Epithelial cell of prostate (primary cell): ENCODE measurements around the gene UBE2J2.
A peak's percentile ranks its signal among the peaks of the same experiment; 100 is the strongest.

Experiments used
- DNase-seq: peaks from one replicate; pipeline ENCODE4 v3.0.0-alpha.2; 2011; ENCODE audit warnings: low read depth, low spot score
- H3K27ac ChIP-seq: fragments of 450-650 bp; 2 replicates; pipeline ENCODE4 v1.5.1; 2017; ENCODE audit warnings: mild to moderate bottlenecking

Gene UBE2J2

DNA sequence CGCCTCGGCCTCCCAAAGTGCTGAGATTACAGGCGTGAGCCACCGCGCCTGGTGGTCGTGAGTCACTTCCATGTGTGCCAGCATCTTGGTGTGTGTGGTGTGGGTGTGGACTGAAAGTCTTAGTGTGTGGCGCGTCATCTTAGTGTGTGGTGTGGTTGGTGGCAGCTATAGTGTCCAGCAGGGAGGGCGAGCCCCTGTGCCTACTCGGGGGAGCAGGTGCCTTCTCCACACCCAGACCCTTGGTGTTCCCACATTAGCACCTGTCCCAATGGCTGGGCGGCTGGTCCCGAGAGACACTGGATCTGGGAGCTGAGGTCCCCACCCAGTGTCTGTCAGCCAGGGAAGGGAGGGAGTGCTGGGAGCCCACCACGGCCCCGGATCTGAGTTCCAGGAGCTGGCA is 9.3 kb upstream of the UBE2J2 start:
- peak overlapping the region; percentile 60 for H3K27ac ChIP-seq
- DNase-seq, result no peak

DNA sequence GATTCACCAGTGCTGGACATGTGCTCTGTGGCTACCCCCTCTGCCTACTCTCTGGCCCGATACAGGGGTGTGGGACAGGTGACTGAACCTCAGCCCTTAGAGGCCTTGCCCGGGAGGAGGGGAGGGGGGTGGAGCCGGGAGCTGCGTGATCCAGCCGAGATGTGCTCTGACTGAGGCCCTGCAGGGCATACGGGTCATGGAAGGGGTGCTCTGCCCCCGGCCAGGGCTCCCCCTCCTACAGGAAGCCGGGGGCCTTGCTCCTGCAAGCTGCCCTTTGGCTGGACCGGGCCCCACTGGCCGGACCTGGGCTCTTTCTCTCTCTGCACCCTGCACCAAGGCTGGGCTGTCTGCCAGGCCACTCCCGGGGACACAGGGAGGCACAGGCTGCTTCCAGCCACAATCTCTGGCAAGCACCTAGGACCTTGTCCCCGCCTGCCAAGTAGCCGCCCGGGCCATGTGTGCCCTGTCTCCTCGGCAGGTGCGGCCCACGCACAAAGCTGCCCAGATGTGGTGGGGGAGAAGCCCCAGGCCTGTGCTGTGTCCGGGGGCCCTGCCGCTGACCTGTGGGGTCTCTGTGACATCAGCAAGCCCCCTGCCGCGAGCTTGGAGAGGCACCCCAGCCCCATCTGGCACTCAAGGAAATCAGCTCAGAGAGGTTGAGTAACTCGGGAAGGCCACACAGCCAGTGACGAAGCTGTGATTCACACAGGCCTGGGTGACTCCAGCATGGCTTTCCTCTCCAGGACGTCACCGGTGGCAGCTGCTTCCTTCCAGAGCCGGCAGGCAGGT is 8.1 kb upstream of the UBE2J2 start:
- H3K27ac ChIP-seq, result peak overlapping the region; percentile 60
- DNase-seq, result no peak

DNA sequence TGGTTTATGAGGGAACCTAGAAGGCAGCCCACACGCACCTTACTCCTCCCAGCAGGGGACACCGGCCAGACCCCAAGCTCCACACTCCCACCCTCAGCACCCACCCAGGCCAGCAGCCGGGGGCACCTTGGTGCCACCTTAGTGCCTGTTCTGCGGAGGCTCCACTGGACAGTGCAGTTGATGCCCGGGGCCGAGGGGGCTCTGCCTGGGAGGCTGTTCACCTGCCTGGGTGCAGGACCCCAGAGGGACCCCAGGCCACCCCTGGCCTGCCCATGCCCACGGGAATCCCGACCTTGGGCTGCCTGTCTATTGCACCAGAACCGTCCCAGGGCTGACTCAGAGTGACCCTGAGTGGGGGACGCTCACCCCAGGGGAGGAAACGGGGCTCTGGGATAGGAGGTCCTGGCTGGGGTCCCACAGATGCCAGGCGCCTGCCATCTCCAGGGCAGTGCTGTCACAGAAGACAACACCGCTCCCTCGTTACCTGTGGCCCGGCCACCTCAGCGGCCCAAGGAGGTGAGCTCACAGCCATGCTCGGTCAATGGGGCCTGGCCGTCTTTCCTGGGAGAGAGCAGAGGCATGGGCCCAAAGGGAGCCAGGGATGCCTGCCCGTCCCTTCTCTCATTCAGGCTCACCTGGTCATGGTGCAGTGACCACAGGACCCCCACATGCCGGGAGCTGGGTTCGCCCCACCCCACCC is 7.3 kb upstream of the UBE2J2 start:
- H3K27ac ChIP-seq, result no peak overlapping the region
- no peak for DNase-seq

DNA sequence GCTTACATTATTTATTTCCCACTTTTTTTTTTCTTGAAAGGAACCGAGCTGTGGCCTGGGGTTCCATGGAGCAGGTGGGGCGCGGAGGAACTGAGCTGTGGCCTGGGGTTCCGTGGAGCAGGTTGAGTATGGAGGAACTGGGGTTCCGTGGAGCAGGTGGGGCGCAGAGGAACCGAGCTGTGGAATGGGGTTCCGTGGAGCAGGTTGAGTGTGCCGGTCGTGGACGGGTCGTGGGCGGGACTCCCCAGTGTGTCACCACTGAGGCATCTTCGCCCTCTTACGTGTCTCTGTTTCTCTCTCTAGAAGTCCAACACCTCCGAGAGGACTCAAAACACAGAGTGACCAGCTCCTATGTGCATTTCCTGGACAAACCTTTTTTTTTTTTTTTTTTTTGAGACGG is 5.4 kb upstream of the UBE2J2 start:
- no peak overlapping the region for H3K27ac ChIP-seq
- DNase-seq, result no peak

DNA sequence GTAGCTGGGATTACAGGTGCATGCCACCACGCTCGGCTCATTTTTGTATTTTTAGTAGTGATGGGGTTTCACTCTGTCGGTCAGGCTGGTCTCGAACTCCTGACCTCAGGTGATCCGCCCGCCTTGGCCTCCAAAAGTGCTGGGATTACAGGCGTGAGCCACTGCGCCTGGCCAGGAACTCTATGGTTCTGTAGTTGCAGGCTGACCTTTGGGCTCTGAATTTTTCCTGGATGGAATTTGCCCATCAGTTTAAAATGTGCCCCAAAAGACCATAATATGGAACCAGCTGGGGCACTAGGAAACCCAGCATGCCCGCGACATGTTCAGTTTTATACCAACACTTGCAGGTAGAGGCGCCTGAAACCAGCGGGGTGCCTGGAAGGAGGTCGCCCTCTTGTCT is 5.0 kb upstream of the UBE2J2 start:
- H3K27ac ChIP-seq, result no peak overlapping the region
- no peak for DNase-seq

DNA sequence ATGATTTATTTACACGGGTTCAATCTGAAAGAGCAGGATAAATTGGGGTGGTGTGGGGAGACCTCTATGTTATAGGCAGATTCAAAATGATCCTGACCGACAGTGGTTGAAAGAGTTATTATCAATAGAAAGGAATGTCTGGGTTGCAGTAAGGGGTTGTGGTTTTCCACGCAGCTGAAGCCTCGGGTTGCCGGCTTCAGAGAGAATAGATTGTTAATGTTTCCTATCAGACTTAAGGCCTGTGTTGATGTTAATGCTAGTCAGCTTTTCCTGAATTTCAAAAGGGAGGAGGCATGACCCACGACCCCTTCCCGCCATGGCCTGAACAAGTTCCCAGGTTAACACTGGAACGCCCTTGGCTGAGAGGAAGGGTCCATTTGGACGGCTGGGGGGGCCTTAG is 2.2 kb upstream of the UBE2J2 start:
- DNase-seq, result no peak
- no peak overlapping the region for H3K27ac ChIP-seq

DNA sequence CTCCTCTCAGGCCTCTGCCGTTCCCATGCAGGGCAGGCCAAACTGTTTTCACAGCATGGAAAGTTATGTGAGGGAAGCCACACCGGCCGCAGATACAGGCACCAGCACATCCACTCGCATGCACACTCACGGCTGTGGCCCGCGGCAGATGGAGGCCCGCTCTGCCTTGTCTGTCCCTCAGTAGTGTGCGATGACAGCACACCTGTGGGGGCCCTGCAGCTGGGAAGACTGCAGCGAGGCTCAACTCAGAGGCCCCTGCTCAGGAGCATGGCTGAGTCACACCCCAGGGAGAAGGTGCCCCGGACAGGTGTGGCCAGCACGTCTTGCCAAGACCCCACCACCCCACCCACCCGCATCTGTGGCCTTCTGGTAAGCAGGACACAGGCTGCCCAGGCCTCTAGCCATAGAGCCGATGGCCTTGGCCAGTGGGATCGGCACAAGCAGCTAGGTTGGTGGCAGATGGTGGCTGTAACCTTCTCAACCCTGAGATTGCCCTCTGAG is 1.3 kb upstream of the UBE2J2 start:
- no peak overlapping the region for H3K27ac ChIP-seq
- no peak for DNase-seq

DNA sequence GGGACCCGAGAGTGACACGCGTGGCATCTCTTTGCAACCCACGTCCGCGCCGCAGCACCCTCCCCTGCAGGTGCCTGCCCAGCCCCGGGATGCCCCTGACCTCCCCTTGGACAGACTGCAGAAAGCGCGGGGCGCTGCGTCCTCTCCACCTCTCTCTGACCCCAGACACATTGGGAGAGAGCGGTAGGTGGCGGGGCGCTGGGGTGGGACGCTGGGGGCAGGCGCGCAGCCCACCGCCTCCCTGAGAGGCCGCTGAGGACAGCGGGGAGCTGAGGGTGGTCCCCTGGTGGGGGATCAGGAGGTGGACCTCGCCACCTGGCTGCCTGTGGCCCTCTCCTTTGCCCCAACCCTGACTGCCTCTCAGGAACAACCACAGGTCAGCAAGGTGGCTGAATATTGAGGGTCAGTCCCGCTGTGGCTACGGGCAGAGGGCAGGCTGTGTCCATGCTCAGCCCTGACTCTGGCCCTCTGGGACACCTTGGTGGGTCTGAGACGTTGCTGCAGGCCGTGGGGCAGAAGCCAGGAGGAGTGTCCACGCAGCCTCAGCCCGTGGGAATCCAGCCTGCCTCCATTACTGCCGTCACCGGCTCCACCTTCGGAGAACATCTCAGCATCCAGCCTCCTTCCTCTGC is 761 bp upstream of the UBE2J2 start:
- no peak overlapping the region for H3K27ac ChIP-seq
- DNase-seq, result no peak

DNA sequence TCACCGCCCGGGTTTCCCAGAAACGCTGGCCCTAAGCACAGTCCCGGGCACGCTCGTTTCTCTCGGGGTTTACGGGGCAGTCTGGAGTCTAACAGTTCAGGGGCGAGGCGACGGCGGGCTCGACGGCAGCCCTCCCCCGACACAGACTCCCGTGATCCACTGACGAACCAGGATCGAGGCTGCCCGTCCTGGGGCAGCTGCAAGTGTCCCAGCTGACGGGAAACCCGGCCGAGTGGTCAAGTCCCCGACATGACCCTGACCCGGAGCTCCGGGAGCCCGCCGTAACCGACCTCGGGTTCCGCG is 494 bp downstream of the UBE2J2 start:
- no peak for DNase-seq
- H3K27ac ChIP-seq, result peak overlapping the region; percentile 84

DNA sequence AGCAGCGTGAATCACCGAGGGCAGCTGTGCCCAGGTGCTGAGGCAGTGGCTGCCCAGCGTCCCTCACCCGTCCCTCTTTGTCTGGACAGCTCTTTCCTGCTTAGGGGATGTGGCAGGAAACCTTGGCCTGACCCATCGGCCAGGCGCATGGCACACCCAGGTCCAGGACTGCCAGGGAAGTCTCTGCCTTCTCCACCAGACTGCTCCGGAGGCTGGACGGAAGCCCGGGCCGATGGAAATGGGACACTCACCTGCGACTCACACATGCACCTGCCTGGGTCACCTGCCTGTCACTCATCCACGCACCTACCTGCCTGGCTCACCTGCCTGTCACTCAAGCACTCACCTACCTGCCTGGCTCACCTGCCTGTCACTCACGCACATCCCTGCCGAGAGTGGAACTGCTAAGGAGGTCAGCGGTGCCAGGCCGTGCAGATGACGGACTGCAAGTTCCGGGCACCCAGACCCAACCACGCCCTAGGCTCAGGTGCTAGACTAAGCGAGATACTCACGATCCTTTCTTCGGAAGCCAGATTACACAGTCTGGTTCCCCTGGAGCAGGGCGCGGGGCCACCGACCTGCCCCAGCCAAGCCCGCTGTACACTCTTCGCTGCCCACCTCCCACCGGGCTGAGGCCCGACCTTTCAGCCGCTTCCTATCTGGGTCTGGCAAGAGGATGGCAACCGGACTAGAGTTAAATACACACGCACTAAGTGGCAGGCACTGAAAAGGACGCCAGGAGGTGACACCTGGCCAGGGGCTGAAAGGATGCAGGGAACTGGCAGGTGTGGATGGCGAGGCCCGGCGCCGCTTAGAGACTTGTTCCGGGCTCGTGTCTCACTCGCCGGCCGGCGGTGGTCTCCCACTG is 1.1 kb downstream of the UBE2J2 start:
- DNase-seq, result no peak
- H3K27ac ChIP-seq, result peak overlapping the region; percentile 84

DNA sequence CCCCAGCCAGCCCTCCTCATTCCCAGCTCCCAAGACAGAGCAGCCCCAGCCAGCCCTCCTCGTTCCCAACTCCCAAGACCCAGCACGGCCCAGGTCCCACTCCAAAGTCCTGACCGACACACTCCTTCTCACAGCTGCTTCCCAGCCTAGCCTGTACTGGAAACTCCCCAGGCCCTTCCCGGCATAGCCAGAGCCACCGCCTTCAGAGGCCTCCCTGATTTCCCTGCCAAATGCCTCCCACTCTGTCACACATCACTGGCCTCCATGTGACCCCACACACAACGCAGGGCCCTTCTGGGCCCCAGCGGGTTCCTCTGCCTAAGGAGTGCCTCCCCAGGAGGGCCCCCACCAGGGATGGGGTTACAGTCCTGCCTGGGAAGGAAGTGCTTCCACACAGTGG is 2.8 kb downstream of the UBE2J2 start:
- no peak overlapping the region for H3K27ac ChIP-seq
- DNase-seq, result no peak

DNA sequence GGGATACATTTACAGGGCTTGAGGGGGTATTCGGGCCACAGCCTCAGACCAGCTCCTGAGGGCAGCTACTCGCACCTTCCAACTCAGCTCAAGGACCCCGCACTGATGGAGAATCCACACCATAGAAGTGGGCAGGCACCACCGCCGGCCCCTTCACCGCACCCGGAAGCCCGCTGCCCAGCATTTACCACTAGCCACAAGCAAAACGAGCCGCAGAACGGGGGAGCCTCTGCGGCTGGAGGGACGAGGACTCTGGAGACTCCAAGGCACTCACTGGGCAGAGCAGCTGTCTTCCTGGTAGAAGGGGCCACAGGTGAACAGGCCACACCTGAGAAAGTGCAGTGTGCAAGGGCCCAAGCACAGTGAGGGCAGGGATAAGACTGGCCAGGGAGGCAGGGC is 5.4 kb downstream of the UBE2J2 start:
- no peak overlapping the region for H3K27ac ChIP-seq
- no peak for DNase-seq

DNA sequence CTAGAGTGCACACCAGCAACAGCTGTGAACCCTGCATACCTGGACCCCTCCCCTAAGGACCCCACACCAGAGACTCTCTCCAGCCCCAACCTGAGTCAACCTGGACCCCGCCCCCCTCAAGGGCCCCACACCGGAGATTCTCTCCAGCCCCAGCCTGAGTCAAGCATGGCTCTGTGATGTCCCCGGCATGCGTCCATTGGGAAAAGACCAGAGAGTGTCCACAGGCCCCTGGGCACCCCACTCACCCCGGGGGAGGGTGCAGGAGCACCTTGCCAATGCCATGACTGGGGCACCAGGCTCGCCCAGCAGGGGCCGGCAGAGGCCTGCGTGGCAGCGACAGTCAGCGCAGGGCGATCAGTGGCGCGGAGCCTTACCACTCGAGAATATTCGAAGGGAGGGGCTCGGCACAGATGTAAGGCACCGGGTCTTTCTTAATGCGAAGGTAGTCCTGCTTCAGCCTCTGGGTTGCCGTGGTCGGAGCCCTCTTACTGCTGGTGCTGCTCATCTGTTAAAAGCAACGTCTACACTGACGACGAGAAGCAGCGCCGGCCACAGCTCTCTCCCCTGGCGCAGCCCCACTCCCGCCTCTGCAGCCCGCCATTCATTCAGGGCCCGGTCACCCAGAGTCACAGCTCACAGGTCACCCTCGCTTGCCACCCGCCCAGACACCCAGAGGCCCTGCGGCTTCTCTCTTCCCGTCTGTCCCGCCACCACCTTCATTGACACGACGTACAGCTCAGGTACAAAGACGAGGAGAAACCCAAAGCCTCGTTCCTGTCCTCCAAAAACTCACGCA is 6.0 kb downstream of the UBE2J2 start:
- H3K27ac ChIP-seq, result no peak overlapping the region
- DNase-seq, result no peak

DNA sequence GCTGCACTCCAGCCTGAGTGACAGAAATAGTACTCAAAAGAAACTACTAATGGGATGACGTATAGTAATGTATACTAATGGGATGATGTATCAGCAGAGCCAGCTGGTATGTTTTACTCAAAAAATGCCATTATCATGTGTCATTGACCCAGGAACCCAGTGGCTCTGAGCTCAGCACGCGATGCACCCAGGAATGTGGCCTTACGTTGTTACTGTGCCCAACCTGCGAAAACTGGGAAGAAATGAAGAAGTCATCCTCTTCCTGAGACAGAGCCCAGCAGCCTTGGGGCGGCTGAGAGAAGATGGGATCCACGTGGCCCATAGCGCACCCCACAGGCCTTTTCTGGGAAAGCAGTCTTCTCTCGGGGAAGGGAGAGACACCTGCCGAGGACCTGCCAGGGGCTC is 8.8 kb downstream of the UBE2J2 start:
- peak overlapping the region; percentile 72 for H3K27ac ChIP-seq

DNA sequence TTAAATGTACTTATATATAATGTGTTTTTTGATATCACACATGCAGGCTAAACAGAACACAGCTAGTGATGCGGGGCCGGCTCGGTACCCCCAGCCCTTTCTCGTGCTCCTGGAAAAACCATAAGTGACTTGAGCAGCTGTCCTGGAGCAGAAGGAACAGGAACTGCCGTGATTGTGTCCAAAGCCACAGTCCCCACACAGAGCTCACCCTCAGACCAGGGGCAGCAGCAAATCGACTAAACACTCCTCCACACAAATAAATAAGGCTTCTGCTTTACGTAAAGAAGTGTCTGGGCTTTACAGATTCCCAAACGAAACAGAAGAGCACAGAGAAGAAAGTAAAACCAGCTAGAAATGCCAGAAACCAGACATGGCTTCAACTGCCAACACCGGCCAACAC is 9.6 kb downstream of the UBE2J2 start:
- H3K27ac ChIP-seq, result peak overlapping the region; percentile 72
- no peak for DNase-seq

More for the DNA sequence above, 8.8 kb downstream of the UBE2J2 start:
- DNase-seq, result no peak

DNA sequence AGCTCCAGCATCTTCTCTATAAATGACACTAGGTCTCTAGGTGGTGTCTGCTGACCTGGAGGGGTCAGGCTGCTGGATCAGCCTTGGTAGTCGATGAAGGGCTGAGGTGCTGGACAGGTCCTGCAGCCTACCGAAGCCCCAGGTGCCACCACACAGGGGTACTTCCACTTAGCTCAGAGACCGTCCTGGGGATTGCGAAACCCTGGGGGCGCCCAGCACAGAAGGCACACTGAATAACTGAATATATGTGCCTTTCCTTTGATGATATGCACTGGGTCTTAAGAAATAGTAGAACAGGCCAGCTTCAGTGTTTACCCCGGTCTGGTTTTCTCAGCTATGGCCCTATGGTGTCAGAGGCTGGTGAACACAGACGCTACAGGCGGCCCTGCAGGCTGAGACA is 10.9 kb downstream of the UBE2J2 start:
- no peak overlapping the region for H3K27ac ChIP-seq
- DNase-seq, result no peak

DNA sequence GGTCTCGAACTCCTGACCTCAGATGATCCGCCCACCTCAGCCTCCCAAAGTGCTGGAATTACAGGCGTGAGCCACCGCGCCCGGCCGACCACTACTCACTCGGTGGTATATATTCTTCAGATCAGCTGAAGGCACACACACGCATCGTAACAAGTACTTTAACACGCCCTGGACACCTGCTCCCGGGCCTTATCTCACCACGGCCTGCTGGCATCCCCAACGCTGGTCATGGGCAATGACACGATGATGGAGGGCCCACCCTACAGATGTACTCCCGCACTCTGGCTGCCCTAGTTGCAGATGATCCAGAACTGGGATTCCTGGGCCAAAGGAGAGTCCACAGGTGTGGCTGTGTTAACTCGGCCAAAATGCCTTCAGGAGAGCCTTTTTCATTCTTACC is 11.6 kb downstream of the UBE2J2 start:
- no peak overlapping the region for H3K27ac ChIP-seq
- DNase-seq, result no peak

DNA sequence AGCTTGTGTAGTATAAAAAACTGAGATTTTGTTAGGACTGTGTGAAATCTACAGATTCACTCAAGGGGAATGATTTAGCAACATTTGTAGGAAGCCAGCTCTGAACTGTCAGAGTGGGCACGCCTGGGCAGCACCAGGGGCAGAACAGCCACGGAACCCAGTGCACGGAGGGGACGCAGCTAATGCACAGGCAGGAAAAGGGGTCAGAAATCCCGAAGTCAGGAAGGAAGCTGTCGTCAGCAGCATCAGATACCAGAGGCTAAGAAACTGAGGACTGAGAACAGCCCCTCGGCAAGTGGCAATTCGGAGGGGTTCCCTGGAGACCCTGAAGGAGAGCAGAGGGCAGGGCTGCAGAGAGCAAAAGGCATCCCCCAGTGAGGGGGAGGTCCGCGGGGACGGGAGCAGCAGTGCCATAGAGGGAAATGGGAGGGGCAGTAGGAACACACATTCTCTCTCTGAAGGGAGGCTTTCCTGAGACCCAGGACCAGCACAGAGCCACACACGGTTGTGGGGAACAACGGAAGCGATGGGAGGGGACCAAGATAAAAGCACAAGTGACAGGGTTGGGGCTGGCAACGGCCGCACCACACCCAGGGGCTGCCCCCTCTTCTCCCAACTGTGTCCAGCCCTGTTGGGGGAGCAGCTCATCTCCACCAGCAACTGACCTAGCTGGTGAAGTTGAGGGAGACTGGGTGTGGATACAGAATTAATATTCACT is 12.7 kb downstream of the UBE2J2 start:
- no peak overlapping the region for H3K27ac ChIP-seq

DNA sequence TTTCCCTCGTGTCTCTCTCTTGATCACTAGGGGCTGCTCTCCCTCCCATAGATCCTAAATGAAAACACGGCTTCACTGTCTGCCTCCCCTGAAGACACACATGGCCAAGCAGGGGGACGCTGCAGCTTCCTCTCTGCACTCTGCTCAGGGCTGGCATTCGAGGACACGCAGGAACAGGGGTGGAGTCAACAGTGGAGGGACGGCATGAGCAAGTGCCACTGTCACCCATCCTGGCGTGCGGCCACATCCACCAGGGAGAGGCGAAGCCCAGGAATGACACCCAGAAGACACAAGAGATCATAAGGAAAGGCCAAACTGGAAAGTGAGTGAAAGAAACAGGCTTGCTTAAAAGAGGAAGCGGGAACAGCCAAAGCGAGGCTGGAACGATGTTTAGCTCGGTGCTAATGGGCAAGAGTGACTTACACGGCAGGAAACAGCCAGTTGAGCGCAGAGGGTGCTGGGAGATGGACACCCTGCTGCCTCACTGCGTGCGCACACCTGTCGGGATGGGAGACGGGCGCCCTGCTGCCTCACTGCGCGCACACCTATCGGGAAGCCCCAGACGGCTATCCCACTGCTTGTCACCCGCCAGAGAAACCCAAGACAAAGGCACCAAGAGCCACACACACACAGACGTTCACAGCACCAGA is 13.6 kb downstream of the UBE2J2 start:
- no peak overlapping the region for H3K27ac ChIP-seq
- DNase-seq, result no peak

More for the DNA sequence above, 12.7 kb downstream of the UBE2J2 start:
- DNase-seq, result no peak
